ENCODE measurements around the gene ZFP30. TPM values are rescaled to one million over a fixed set of nuclear protein-coding genes. Genes with fewer than 3 reads are reported as not detected.

Gene ZFP30
- polyA plus RNA-seq, 1 experiment, result 5.7 TPM

- Histone ChIP-seq H3K4me3 (ENCODE audit: low read depth, low read length) (no peak overlapping the region), H3K9me3 (ENCODE audit: control insufficient read depth, insufficient read depth, low read length) (peaks cover 37% of the 10 kb centered on the region), H3K27me3 (ENCODE audit: control insufficient read depth, insufficient read depth, low read length) (no peaks in the 10 kb centered on the region), H3K27ac (ENCODE audit: low read depth, low read length) (no peak overlapping the region)
- no peak for TF ChIP-seq CTCF (IDR thresholded peaks at IDR 0.05; ENCODE audit: low read depth, low read length)
- CTCF ChIA-PET, result no interaction called here
- POLR2A ChIA-PET, result no interaction called here
- no peak for DNase-seq (ENCODE audit: low read depth, low spot score)
Measured at GRCh38 chr19:37564624-37565369, 90.5 kb downstream of the ZFP30 start.

Small RNA genes within 50 kb of the gene (small RNA-seq; reads per million reads assigned to genes)
- gene SELENOKP1 (ENCODE audit: insufficient read length, low read depth), result not detected

Other genes starting within 250 kb of the ZFP30 start
- gene ZNF569, start 188.0 kb downstream of the ZFP30 start, polyA plus RNA-seq (2011; rRNA removed), result 3.2 and 4.0 TPM in 2 replicates
- gene ZNF570, start 186.1 kb downstream of the ZFP30 start, polyA plus RNA-seq (2011; rRNA removed), result 4.8 and 5.4 TPM in 2 replicates
- 0.87 and 1.5 TPM in 2 replicates for gene ZNF793, start 148.5 kb downstream of the ZFP30 start, polyA plus RNA-seq (2011; rRNA removed)
- gene ZNF571, start 60.7 kb downstream of the ZFP30 start, polyA plus RNA-seq (2011; rRNA removed), result 1.6 and 2.2 TPM in 2 replicates
- gene ZNF540, start 60.6 kb downstream of the ZFP30 start, polyA plus RNA-seq (2011; rRNA removed), result 0.41 and 0.48 TPM in 2 replicates
- 2.8 and 3.0 TPM in 2 replicates for gene ZNF607, start 64.3 kb upstream of the ZFP30 start, polyA plus RNA-seq (2011; rRNA removed)
- gene ZNF573, start 124.1 kb upstream of the ZFP30 start, polyA plus RNA-seq (2011; rRNA removed), result 2.3 and 3.0 TPM in 2 replicates

Measured in AG04450 (cell line).